Glomerular visceral epithelial cell (primary cell): ENCODE measurements around the gene FNDC3B.

Experiments
- DNase-seq: peaks from one replicate; pipeline ENCODE4 v3.0.0-alpha.2; 2016; ENCODE audit errors: extremely low spot score

Gene FNDC3B

GRCh38 chr3:172309741-172310427 is 270.5 kb downstream of the FNDC3B start:
- DNase-seq, result no peak

- no peak for DNase-seq
These were observed 271.0 kb downstream of the FNDC3B start for GRCh38 chr3:172310428-172310760.

- no peak for DNase-seq
These were observed 271.8 kb downstream of the FNDC3B start for GRCh38 chr3:172311217-172311616.

- no peak for DNase-seq
These were observed 272.6 kb downstream of the FNDC3B start for GRCh38 chr3:172312001-172312400.

GRCh38 chr3:172312711-172313110 is 273.3 kb downstream of the FNDC3B start:
- no peak for DNase-seq

GRCh38 chr3:172313671-172314070 is 274.3 kb downstream of the FNDC3B start:
- no peak for DNase-seq

- DNase-seq, result no peak
These were observed 275.3 kb downstream of the FNDC3B start for GRCh38 chr3:172314591-172315160.

GRCh38 chr3:172315401-172316091 is 276.2 kb downstream of the FNDC3B start:
- DNase-seq, result peak; percentile 15

- no peak for DNase-seq
These were observed 277.4 kb downstream of the FNDC3B start for GRCh38 chr3:172316758-172317157.

- no peak for DNase-seq
These were observed 278.1 kb downstream of the FNDC3B start for GRCh38 chr3:172317481-172317880.

GRCh38 chr3:172317984-172318383 is 278.6 kb downstream of the FNDC3B start:
- DNase-seq, result peak; percentile 80

GRCh38 chr3:172319595-172319994 is 280.2 kb downstream of the FNDC3B start:
- no peak for DNase-seq

GRCh38 chr3:172320468-172320867 is 281.1 kb downstream of the FNDC3B start:
- DNase-seq, result no peak

GRCh38 chr3:172321035-172321434 is 281.7 kb downstream of the FNDC3B start:
- no peak for DNase-seq

GRCh38 chr3:172323894-172324610 is 284.7 kb downstream of the FNDC3B start:
- no peak for DNase-seq

GRCh38 chr3:172324611-172325203 is 285.3 kb downstream of the FNDC3B start:
- DNase-seq, result no peak

- no peak for DNase-seq
These were observed 286.1 kb downstream of the FNDC3B start for GRCh38 chr3:172325461-172325860.

- DNase-seq, result no peak
These were observed 287.6 kb downstream of the FNDC3B start for GRCh38 chr3:172326993-172327392.

GRCh38 chr3:172328282-172328681 is 288.9 kb downstream of the FNDC3B start:
- no peak for DNase-seq

GRCh38 chr3:172329070-172329469 is 289.7 kb downstream of the FNDC3B start:
- no peak for DNase-seq

- no peak for DNase-seq
These were observed 291.0 kb downstream of the FNDC3B start for GRCh38 chr3:172330413-172330812.
